Measurements from ENCODE around the gene VAPB.

VAPB gene

GRCh38 chr20:58377766-58378401, 11.1 kb upstream of the VAPB start:
- no peak for DNase-seq

GRCh38 chr20:58378704-58379103, 10.3 kb upstream of the VAPB start:
- DNase-seq, result no peak

DNA sequence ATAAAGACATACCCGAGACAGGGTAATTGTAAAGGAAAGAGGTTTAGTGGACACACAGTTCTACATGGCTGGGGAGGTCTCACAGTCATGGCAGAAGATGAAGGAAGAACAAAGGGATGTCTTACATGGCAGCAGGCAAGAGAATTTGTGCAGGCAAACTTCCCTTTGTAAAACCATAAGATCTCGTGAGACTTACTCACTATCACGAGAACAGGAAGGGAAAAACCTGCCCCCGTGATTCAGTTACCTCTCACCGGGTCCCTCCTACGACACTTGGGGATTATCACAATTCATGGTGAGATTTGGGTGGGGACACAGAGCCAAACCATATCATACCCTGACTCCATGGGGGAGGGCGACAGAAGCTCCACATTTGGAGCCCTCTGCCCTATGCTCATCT, 7.4 kb upstream of the VAPB start:
- DNase-seq, result no peak

DNA sequence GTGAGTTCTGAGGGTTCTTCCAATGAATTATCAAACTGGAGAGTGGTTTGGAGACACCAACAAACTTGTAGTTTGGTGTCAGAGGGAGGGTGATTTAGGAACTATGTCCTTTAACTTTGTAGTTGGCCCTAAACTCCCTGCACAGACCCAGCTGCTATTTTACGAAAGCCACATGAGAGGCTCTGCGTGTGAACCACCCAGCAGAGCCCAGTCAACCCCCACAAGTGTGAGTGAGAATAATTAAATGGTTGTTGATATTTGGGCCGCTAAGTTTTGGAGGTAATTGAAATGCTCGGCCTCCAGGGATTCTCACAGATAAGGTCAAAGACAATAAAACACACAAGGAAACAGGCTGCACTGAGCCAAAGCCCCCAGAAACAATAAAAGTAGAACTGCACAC, 6.9 kb upstream of the VAPB start:
- DNase-seq, result no peak

- no peak for DNase-seq
Observed at GRCh38 chr20:58384821-58385220, 4.2 kb upstream of the VAPB start.

- DNase-seq, result no peak
Observed at GRCh38 chr20:58388028-58388601, 914 bp upstream of the VAPB start.

DNA sequence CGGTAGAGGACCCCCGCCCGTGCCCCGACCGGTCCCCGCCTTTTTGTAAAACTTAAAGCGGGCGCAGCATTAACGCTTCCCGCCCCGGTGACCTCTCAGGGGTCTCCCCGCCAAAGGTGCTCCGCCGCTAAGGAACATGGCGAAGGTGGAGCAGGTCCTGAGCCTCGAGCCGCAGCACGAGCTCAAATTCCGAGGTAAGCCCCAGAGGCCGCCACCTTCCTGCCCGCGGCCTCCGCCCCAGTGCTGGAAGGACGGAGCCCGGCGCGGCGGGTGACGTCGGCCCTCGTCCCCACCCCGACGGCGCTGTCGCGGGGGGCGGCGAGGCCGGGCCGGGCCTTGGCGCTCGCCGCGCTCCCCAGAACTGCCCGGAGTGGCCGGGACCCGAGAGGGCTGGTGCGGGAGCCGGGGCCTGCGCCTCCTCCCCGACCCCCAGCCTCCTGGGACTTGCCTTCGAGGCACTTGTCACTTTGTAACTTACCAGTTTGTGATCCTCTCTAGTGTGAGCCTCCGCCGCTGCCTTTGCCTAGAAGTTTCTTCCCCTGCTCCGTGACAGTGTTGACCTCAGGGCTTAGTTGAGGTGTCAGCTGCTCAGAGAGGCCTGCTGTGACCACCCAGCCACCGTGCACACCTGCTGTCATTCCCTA, 417 bp downstream of the VAPB start:
- DNase-seq, result peak in 14 of 51 donors; percentile 9 to 72 (median 34)

DNA sequence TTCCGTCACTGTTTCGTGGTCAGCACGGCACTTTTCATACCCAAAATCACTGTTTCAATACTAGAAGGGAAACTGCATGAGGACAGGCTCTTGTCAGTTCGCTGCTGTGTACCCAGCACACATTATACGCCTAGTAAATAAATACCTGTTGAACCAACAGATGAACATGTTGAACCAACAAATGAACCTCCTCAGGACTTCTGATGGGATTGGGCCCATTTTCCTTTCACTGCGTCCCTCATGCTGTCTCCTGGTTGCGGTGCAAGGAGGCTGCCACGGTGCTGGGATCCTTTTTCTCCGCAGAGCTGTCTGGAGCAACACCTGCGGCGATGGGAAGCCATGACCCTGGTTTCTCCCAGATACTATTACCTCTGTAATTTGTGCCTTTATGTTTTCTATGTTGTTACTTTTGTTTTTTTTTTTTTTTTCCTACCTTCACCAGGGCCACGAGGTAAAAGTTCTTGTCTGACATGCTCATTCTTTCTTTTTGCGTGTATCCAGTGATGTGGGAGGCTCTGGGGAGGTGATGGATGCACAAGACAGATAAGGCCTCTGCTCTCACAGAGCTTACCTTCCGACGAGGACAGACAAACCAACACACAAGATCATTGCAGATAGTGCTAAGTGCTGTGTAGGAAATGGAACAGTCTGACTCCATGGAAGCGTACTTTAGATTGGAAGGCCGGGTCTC, 1.1 kb downstream of the VAPB start:
- DNase-seq, result no peak

- no peak for DNase-seq
Observed at GRCh38 chr20:58390659-58391035, 1.6 kb downstream of the VAPB start.

- DNase-seq, result no peak
Observed at GRCh38 chr20:58392286-58392685, 3.3 kb downstream of the VAPB start.

DNA sequence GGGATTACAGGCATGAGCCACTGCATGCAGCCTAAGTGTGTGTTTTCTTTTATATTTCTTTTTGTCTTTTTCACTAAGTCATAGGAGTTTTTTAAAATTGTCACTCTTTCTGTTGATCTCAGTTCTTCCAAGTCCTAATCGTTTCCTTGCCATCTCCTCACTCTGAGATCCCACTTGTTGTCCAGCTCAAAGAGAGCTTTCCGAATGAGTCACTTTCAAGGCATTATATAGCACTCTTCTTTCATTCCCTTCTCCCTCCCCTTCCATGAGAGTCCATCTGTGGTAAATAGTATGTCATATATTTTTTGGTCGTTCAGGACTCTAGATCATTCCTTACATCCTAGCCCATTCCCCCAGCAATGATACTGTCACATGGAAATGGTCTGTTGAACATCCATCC, 4.3 kb downstream of the VAPB start:
- no peak for DNase-seq

DNA sequence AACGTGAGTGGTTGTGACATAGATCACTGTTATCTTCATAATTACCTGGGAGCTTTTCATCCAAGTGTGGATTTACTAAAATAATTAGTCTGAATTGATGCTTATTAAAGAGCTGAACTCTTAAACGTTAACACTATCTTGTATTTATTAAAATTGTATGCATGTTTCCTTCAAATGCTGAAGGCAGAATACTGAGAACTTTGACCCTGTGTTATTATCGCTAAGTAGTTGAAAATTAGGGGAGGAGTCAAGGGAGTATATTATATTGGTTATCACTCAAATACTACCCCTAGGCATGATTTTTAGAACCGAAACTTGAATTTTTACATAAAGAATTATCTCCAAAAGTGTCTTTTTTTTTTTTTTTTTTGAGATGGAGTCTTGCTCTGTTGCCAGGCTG, 5.8 kb downstream of the VAPB start:
- no peak for DNase-seq

DNA sequence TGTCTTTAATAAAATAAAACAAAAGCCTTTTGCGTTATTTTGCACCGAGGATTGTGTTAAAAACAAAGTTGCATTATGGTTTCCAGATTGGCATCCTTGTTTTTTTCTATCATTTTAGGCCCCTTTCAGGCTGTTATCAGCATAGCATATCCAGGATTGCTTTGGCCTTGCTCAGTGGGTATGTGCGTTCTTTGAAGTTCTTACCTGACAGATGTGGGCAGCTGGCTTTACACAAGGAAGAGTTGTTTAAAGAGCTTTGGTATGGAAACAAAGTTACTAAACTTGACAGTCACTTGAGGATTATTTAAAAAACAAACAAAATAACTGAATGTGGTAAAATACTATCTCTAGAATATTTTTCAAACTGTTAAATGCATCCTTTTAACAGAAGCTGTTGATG, 6.6 kb downstream of the VAPB start:
- no peak for DNase-seq

- DNase-seq, result no peak
Observed at GRCh38 chr20:58397429-58397828, 8.4 kb downstream of the VAPB start.

DNA sequence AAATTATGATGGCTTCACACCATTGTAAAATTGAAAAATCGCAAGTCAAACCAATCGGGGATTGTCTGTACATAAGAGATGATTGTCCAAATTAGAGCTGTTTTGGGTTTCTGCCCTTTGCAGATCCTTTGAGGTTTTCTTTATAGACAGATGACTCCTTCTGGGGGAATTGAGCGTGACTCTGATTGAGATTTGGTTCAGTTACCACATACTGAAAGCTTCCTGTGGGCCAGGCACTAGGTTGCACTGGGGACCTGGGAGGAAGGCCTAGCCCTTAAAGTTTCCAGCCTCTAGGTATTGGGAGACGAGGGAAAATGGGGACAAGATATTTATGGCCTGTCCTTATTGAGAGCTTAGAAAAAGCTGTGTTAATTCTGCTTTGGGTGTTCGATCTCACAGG, 9.2 kb downstream of the VAPB start:
- DNase-seq, result no peak

DNA sequence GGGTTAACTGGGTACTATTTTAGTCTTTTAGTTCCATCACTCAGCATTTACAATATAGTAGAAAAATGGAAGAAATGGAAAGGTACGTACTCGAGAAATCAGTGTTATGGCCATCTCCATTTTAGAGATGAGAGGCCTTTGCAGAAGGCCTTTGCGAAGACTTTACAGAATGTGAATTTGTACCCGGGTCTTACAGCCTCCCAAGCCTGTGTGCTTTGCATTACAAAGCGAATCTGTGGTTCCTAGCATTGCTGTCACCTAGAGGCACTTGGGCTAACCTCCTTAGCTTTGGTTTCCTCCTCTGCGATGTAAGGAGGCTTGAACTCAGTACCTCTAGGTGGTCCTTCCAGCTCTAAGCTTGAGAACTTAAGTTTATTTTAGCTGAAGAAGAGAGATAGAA, 10.9 kb downstream of the VAPB start:
- DNase-seq, result no peak

DNA sequence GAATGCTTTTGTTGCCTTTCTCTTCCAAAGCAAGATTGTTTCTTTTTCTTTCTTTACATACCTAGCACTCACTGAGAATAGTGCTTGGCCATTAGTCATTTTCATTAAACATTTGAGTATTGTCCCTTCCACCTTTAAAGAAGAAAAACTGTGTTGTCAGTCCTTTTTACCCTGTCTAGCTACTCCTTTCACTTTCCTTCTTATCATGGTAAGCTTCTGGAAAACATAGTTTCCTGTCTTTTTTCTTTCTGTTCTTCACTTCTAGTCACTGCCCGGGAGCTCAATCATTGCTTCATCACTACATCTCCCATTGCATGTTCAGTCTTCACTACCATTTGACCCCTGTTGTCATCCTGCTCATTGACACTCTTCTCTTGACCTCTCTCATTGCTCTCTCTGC, 12.1 kb downstream of the VAPB start:
- no peak for DNase-seq

GRCh38 chr20:58402305-58402704, 13.3 kb downstream of the VAPB start:
- DNase-seq, result no peak

- no peak for DNase-seq
Observed at GRCh38 chr20:58402827-58403226, 13.8 kb downstream of the VAPB start.

DNA sequence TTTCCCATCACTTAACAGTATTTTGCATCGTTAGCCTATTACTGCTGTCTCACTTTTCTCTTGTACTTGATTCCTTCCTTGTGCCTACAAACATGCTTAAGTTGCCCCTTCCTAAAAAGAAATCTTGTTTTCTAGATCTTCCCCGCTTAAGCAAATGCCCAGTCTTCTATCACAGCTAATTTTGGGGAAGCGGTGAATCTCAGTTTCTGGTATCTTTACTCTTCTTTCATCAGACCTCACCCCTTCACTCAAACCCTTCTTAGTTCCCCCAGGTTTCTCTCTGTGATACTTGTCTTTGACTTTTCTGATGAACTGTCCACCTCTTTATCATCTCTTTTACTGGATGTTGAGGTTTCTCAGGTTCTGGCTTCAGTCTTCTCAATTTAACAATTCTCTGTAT, 14.2 kb downstream of the VAPB start:
- DNase-seq, result no peak

DNA sequence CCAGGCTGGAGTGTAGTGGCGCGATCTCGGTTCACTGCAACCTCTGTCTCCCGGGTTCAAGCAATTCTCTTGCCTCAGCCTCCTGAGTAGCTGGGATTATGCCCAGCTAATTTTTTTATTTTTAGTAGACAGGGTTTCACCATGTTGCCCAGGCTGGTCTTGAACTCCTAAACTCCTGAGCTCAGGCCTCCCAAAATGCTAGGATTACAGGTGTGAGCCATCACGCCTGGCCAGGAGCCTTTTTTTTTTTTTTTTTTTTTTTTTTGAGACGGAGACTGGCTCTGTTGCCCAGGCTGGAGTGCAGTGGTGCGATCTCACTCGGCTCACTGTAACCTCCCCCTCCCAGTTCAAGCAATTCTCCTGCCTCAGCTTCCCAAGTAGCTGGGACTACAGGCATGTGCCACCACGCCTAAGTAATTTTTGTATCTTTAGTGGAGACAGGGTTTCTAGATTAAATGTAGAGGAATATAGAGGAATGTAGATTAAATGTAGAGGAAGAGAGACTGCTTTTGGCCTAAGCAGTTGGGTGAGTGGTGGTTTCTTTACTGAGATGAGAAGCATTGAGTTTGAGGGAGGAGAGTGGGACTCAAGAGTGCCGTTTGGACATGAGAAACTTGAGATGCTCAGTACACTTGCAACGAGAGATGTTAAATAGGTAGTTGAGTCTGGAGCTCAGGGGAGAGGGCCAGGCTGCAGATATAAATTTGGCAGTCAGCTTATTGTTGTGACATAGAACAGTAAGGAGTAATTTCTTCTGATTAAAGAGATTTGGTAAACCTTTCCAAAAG, 16.7 kb downstream of the VAPB start:
- DNase-seq, result no peak

DNA sequence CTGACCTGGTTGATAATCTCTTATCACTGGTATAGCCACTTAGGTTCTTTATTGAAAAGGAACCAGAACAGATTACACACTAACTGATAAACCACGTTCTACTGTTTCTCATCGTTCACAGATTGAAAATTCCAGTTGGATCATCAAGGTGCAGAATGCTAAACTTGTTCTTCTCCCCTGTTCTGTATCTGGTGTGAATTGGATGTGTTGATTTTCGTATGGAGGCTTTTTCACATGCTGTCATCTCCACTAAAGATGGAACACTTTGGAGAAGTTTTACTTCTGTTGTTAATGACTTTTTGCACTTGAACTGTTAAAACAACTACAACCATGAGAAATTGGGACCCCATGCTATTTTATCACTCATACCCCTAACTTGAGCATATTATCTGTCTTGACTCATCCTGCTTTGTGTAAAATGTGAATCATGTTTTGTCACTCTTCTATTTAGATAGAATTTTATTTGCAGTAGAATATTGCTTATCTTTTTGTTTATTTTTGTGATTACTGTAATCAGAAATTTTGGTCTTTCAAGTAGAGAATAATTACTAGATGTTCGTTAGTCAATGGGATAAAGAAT, 17.5 kb downstream of the VAPB start:
- no peak for DNase-seq

All from hypothalamus (tissue), 51 donors.